K562 (cell line): ENCODE results near the gene FRAT2. TPM values are rescaled to one million over a fixed set of nuclear protein-coding genes. Genes with fewer than 3 reads are reported as not detected.

Source experiments
- BRD9 ChIP-seq: fragments of 450-650 bp; IDR thresholded peaks from 2 replicates; pipeline ENCODE4 v1.6.1; 2018; ENCODE audit warnings: low read depth; ENCODE audit not compliant: partially characterized antibody
- PHF20 ChIP-seq: fragments of 450-650 bp; IDR thresholded peaks from 2 replicates; pipeline ENCODE4 v1.6.1; 2018; ENCODE audit not compliant: partially characterized antibody
- polyA plus RNA-seq, 8 experiments: library from polyadenylated mRNA; depleted of rRNA in 4 of 8; stranded (reverse) in 5 of 8; unstranded in 3 of 8; fragments of >200 nt; fragmentation: Nextera tagmentation in 2 of 8; fragmentation: Illumina TruSeq in 1 of 8; extraction: Ambion mirVana in 2 of 8; extraction: Trizol in 1 of 8; gene quantifications; 2 replicates each; pipeline versions ENCODE4 v1.2.1 to v1.2.3, GENCODE V29; 2011 to 2014; ENCODE audit warnings: inconsistent platforms in 1 of 8, missing spikeins in 1 of 8
- total RNA-seq, 7 experiments: library from RNA; depleted of rRNA in 6 of 7; stranded (reverse); fragments of >200 nt in 6 of 7; fragmentation: Illumina TruSeq in 2 of 7; extraction: Trizol in 2 of 7; gene quantifications; 2 replicates each; pipeline versions ENCODE4 v1.2.1 to v1.2.3, GENCODE V29; 2011 to 2021; ENCODE audit warnings: low replicate concordance in 1 of 7
- TF ChIP-seq, protein P1 (sequence below): fragments of 450-650 bp; IDR thresholded peaks from 2 replicates; pipeline ENCODE4 v1.6.1; 2016; ENCODE audit warnings: low read depth
- TF ChIP-seq, protein P2 (sequence below), 2 experiments: fragments of 450-650 bp; formaldehyde crosslinking in 1 of 2; IDR thresholded peaks; 2 replicates each; pipeline versions ENCODE4 v1.4.0 to v1.6.1; 2014 to 2020; ENCODE audit warnings: mild to moderate bottlenecking in 2 of 2, borderline replicate concordance in 1 of 2, low read depth in 1 of 2

Gene FRAT2
- total and polyA plus RNA-seq, 9 of the 15 experiments (the other 6 are each of a cell fraction or from before 2014, with no cell fraction given) = 4.3 to 31.7 (median 19.5) TPM

DNA sequence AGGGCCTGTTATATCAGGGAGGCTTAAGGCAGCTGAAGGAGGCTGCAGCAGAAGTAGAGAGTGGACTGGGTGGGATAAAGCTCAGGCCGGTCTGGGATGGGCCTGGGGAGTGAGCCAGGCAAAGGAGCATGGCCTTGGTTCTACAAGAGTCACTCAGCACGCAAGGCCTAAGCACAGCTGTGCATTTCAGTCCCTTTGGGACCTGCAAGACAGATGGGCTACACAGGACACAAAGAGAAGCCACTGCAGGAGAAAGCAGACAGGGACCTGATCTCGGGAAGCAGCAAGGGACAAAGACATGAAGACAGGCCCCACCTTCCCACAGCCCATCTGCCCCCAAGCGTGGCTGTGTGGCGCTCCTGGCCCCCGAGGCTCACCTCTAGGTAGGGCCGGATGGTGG, 37.2 kb upstream of the FRAT2 start (continued):
- TF ChIP-seq, protein P1, sequence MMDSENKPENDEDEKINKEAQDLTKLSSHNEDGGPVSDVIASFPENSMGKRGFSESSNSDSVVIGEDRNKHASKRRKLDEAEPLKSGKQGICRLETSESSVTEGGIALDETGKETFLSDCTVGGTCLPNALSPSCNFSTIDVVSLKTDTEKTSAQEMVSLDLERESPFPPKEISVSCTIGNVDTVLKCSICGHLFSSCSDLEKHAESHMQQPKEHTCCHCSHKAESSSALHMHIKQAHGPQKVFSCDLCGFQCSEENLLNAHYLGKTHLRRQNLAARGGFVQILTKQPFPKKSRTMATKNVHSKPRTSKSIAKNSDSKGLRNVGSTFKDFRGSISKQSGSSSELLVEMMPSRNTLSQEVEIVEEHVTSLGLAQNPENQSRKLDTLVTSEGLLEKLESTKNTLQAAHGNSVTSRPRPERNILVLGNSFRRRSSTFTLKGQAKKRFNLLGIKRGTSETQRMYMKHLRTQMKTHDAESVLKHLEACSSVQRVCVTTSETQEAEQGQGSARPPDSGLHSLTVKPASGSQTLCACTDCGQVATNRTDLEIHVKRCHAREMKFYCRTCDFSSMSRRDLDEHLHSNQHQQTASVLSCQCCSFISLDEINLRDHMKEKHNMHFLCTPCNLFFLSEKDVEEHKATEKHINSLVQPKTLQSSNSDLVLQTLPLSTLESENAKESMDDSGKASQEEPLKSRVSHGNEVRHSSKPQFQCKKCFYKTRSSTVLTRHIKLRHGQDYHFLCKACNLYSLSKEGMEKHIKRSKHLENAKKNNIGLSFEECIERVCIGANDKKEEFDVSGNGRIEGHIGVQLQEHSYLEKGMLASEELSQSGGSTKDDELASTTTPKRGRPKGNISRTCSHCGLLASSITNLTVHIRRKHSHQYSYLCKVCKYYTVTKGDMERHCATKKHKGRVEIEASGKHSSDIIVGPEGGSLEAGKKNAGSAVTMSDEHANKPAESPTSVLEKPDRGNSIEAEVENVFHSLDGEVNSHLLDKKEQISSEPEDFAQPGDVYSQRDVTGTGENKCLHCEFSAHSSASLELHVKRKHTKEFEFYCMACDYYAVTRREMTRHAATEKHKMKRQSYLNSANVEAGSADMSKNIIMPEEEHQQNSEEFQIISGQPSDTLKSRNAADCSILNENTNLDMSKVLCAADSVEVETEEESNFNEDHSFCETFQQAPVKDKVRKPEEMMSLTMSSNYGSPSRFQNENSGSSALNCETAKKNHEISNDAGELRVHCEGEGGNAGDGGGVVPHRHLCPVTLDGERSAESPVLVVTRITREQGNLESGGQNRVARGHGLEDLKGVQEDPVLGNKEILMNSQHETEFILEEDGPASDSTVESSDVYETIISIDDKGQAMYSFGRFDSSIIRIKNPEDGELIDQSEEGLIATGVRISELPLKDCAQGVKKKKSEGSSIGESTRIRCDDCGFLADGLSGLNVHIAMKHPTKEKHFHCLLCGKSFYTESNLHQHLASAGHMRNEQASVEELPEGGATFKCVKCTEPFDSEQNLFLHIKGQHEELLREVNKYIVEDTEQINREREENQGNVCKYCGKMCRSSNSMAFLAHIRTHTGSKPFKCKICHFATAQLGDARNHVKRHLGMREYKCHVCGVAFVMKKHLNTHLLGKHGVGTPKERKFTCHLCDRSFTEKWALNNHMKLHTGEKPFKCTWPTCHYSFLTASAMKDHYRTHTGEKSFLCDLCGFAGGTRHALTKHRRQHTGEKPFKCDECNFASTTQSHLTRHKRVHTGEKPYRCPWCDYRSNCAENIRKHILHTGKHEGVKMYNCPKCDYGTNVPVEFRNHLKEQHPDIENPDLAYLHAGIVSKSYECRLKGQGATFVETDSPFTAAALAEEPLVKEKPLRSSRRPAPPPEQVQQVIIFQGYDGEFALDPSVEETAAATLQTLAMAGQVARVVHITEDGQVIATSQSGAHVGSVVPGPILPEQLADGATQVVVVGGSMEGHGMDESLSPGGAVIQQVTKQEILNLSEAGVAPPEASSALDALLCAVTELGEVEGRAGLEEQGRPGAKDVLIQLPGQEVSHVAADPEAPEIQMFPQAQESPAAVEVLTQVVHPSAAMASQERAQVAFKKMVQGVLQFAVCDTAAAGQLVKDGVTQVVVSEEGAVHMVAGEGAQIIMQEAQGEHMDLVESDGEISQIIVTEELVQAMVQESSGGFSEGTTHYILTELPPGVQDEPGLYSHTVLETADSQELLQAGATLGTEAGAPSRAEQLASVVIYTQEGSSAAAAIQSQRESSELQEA = no peak
- TF ChIP-seq, protein P2, sequence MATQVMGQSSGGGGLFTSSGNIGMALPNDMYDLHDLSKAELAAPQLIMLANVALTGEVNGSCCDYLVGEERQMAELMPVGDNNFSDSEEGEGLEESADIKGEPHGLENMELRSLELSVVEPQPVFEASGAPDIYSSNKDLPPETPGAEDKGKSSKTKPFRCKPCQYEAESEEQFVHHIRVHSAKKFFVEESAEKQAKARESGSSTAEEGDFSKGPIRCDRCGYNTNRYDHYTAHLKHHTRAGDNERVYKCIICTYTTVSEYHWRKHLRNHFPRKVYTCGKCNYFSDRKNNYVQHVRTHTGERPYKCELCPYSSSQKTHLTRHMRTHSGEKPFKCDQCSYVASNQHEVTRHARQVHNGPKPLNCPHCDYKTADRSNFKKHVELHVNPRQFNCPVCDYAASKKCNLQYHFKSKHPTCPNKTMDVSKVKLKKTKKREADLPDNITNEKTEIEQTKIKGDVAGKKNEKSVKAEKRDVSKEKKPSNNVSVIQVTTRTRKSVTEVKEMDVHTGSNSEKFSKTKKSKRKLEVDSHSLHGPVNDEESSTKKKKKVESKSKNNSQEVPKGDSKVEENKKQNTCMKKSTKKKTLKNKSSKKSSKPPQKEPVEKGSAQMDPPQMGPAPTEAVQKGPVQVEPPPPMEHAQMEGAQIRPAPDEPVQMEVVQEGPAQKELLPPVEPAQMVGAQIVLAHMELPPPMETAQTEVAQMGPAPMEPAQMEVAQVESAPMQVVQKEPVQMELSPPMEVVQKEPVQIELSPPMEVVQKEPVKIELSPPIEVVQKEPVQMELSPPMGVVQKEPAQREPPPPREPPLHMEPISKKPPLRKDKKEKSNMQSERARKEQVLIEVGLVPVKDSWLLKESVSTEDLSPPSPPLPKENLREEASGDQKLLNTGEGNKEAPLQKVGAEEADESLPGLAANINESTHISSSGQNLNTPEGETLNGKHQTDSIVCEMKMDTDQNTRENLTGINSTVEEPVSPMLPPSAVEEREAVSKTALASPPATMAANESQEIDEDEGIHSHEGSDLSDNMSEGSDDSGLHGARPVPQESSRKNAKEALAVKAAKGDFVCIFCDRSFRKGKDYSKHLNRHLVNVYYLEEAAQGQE (IDR thresholded peaks at IDR 0.05; ENCODE audit: borderline replicate concordance) = no peak
- TF ChIP-seq, protein P2 (CRISPR knock-in tag; IDR thresholded peaks at IDR 0.05; ENCODE audit: low read depth) = no peak
- TF ChIP-seq BRD9 = no peak
- no peak for TF ChIP-seq PHF20
